C4-2B (cell line): ENCODE results near the gene ANXA3.

Experiments used
- ZFX ChIP-seq: fragments of 450-650 bp; IDR thresholded peaks from 2 replicates; pipeline ENCODE4 v1.6.1; 2017
- TF ChIP-seq, protein P1 (sequence below): fragments of 450-650 bp; conservative IDR thresholded peaks from 2 replicates; pipeline ENCODE4 v1.5.1; 2017; ENCODE audit warnings: mild to moderate bottlenecking

DNA sequence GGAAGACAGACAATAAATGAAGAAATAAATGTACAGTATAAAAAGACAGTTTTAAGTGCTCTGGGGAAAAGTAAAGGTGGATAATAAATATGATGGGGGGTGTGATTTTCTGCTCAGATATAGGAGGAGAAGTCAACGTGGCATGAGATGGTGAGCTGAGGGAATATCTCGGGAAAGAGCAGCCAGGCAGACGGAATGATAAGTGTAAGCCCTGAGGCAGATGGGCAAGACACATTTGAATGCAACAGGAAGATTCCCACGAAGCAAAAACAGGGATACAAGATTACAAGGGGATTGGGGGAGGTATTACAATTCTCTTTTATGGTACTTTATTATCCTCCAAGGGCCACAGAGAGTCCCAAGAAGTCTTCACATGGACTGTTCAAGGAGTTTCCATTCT lies 11.1 kb downstream of the ANXA3 start:
- TF ChIP-seq, protein P1, sequence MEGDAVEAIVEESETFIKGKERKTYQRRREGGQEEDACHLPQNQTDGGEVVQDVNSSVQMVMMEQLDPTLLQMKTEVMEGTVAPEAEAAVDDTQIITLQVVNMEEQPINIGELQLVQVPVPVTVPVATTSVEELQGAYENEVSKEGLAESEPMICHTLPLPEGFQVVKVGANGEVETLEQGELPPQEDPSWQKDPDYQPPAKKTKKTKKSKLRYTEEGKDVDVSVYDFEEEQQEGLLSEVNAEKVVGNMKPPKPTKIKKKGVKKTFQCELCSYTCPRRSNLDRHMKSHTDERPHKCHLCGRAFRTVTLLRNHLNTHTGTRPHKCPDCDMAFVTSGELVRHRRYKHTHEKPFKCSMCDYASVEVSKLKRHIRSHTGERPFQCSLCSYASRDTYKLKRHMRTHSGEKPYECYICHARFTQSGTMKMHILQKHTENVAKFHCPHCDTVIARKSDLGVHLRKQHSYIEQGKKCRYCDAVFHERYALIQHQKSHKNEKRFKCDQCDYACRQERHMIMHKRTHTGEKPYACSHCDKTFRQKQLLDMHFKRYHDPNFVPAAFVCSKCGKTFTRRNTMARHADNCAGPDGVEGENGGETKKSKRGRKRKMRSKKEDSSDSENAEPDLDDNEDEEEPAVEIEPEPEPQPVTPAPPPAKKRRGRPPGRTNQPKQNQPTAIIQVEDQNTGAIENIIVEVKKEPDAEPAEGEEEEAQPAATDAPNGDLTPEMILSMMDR = no peak
- no peak for TF ChIP-seq ZFX
